HEK293 (cell line): ENCODE measurements around the gene FOXL2.

ENCODE experiments used
- CTCF ChIP-seq: fragments of 450-650 bp; formaldehyde crosslinking; IDR thresholded peaks from 2 replicates; pipeline ENCODE4 v1.5.1; 2016; ENCODE audit warnings: missing biosample characterization, missing genetic modification characterization
- GLI2 ChIP-seq: fragments of 450-650 bp; formaldehyde crosslinking; IDR thresholded peaks from 2 replicates; pipeline ENCODE4; 2017; ENCODE audit warnings: missing biosample characterization, missing genetic modification characterization, low read depth, borderline replicate concordance
- PRDM4 ChIP-seq: fragments of 450-650 bp; formaldehyde crosslinking; IDR thresholded peaks from 2 replicates; pipeline ENCODE4 v1.5.1; 2017; ENCODE audit warnings: missing biosample characterization, missing genetic modification characterization
- ZNF138 ChIP-seq: fragments of 450-650 bp; formaldehyde crosslinking; IDR thresholded peaks from 2 replicates; pipeline ENCODE4 v1.5.1; 2016; ENCODE audit warnings: missing biosample characterization, missing genetic modification characterization, borderline replicate concordance
- ZNF175 ChIP-seq: fragments of 450-650 bp; formaldehyde crosslinking; IDR thresholded peaks from 2 replicates; pipeline ENCODE4 v1.5.1; 2016; ENCODE audit warnings: missing biosample characterization, missing genetic modification characterization
- ZNF423 ChIP-seq: fragments of 450-650 bp; formaldehyde crosslinking; IDR thresholded peaks from 2 replicates; pipeline ENCODE4 v1.5.1; 2016; ENCODE audit warnings: missing biosample characterization, missing genetic modification characterization
- ZSCAN18 ChIP-seq: fragments of 450-650 bp; formaldehyde crosslinking; IDR thresholded peaks from 2 replicates; pipeline ENCODE4 v1.5.1; 2016; ENCODE audit warnings: missing biosample characterization, missing genetic modification characterization
- TF ChIP-seq, protein P1 (sequence below): fragments of 450-650 bp; formaldehyde crosslinking; IDR thresholded peaks from 2 replicates; pipeline ENCODE4 v1.5.1; 2017; ENCODE audit warnings: missing biosample characterization, missing genetic modification characterization
- TF ChIP-seq, protein P2 (sequence below): fragments of 450-650 bp; formaldehyde crosslinking; IDR thresholded peaks from 2 replicates; pipeline ENCODE4 v1.5.1; 2016; ENCODE audit warnings: missing biosample characterization, missing genetic modification characterization

- no peak for TF ChIP-seq ZNF423 (tag by site-specific recombination)
- no peak for TF ChIP-seq GLI2 (tag by site-specific recombination)
- TF ChIP-seq ZSCAN18 (tag by site-specific recombination), result no peak
- TF ChIP-seq ZNF138, result no peak
- TF ChIP-seq, protein P1, sequence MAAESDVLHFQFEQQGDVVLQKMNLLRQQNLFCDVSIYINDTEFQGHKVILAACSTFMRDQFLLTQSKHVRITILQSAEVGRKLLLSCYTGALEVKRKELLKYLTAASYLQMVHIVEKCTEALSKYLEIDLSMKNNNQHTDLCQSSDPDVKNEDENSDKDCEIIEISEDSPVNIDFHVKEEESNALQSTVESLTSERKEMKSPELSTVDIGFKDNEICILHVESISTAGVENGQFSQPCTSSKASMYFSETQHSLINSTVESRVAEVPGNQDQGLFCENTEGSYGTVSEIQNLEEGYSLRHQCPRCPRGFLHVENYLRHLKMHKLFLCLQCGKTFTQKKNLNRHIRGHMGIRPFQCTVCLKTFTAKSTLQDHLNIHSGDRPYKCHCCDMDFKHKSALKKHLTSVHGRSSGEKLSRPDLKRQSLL (tag by site-specific recombination), result no peak
- TF ChIP-seq, protein P2, sequence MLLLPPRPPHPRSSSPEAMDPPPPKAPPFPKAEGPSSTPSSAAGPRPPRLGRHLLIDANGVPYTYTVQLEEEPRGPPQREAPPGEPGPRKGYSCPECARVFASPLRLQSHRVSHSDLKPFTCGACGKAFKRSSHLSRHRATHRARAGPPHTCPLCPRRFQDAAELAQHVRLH (tag by site-specific recombination), result no peak
- TF ChIP-seq CTCF, result no peak
- no peak for TF ChIP-seq ZNF175 (tag by site-specific recombination)
- TF ChIP-seq PRDM4 (tag by site-specific recombination), result no peak
These were observed 9.3 kb downstream of the FOXL2 start for GRCh38 chr3:138937690-138938055.
